AG04449 (cell line): ENCODE measurements around the gene PARD3B.

Experiments
- CTCF ChIA-PET: fragments of 350-600 bp; formaldehyde crosslinking; extraction: SDS; loops from one replicate; lab custom pipeline; 2021; ENCODE audit warnings: antibody characterized with exemption; lab: Yijun Ruan, JAX
- POLR2A ChIA-PET: fragments of 400-600, 350-600 bp; formaldehyde crosslinking; extraction: SDS; loops from one replicate; lab custom pipeline; 2020; ENCODE audit warnings: antibody characterized with exemption, inconsistent platforms; lab: Yijun Ruan, JAX
- DNase-seq: peaks from one replicate; pipeline ENCODE4 v3.0.0-alpha.2; 2010; ENCODE audit warnings: low read depth, low spot score
- H3K4me3 ChIP-seq: 2 replicates; pipeline ENCODE4 v1.5.1; 2011; ENCODE audit warnings: low read depth, mild to moderate bottlenecking, control low read depth, low read length
- TF ChIP-seq, protein P1 (sequence below): IDR thresholded peaks from one replicate; pipeline ENCODE4 v1.5.1; 2011; ENCODE audit warnings: mild to moderate bottlenecking, moderate library complexity, low read length, control low read depth, inconsistent platforms; ENCODE audit not compliant: insufficient read depth; ENCODE audit errors: missing control alignments

PARD3B gene

DNA sequence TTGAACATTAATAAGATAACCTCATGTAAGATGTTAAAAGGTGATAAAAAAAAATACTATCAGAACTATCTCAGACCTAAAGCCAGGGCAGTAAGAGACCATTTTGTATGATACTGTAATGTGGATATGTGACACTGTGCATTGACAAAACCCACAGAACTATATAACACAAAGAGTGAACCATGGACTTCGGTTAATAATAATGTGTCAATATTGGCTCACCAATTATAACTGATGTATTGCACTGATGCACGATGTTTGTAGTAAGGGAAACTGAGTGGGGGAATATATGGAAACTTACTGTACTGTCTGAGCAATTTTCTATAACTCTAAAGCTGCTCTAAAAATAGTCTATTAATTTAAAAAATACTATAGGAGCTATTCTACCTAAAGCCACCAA lies 40.7 kb upstream of the PARD3B start:
- TF ChIP-seq, protein P1, sequence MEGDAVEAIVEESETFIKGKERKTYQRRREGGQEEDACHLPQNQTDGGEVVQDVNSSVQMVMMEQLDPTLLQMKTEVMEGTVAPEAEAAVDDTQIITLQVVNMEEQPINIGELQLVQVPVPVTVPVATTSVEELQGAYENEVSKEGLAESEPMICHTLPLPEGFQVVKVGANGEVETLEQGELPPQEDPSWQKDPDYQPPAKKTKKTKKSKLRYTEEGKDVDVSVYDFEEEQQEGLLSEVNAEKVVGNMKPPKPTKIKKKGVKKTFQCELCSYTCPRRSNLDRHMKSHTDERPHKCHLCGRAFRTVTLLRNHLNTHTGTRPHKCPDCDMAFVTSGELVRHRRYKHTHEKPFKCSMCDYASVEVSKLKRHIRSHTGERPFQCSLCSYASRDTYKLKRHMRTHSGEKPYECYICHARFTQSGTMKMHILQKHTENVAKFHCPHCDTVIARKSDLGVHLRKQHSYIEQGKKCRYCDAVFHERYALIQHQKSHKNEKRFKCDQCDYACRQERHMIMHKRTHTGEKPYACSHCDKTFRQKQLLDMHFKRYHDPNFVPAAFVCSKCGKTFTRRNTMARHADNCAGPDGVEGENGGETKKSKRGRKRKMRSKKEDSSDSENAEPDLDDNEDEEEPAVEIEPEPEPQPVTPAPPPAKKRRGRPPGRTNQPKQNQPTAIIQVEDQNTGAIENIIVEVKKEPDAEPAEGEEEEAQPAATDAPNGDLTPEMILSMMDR, result no peak
- POLR2A ChIA-PET, result no interaction called here
- DNase-seq, result no peak
- CTCF ChIA-PET, result no interaction called here
- H3K4me3 ChIP-seq, result no peak overlapping the region

DNA sequence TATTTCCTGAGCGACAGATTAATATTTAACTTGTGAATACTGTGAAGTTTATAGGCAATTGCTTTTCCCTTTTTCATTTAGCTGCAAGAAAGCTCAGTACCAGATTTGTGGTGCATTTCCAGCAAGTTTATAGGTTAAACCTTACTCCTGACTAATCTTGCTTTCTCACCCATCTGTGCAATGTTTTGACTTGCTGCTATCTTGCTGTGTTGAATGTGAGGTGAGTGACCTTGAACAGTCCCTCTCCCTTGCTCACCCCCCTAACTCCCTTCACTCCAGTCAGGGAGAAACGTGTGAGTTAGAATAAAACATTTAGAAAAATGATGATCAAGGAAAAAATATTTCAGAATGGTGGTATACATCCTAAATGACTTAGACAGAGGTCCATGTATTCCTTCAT lies 39.8 kb upstream of the PARD3B start:
- ChIA-PET CTCF (no interaction called here), POLR2A (interaction anchor here (0.8 kb wide), 1 partner anchor 1174 kb away, joined by 3 read pairs; no protein-coding TSS in a partner anchor)
- no peak overlapping the region for H3K4me3 ChIP-seq
- TF ChIP-seq, protein P1, result no peak
- no peak for DNase-seq

DNA sequence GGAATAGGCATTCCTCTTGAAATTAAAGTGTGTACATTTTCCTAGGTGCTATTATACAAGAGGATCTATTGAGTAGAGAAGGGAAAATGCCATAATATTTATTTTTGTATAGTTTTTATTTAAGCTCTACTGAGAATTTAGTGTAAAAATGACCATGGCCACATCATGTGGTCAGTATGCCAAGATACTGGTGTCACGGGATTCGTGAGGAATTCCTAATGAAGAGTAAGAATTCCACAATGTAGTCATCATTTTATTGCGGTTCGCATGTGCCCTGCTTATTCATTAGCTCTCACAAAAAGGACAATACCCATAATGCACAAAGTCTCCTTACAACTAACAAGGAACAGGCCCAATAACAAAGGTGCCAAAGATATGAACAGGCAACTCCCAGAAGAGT lies 39.3 kb upstream of the PARD3B start:
- CTCF ChIA-PET, result no interaction called here
- POLR2A ChIA-PET, result interaction anchor here (0.8 kb wide), 1 partner anchor 1173 kb away, joined by 3 read pairs; no protein-coding TSS in a partner anchor
- H3K4me3 ChIP-seq, result no peak overlapping the region
- TF ChIP-seq, protein P1, result no peak
- no peak for DNase-seq

DNA sequence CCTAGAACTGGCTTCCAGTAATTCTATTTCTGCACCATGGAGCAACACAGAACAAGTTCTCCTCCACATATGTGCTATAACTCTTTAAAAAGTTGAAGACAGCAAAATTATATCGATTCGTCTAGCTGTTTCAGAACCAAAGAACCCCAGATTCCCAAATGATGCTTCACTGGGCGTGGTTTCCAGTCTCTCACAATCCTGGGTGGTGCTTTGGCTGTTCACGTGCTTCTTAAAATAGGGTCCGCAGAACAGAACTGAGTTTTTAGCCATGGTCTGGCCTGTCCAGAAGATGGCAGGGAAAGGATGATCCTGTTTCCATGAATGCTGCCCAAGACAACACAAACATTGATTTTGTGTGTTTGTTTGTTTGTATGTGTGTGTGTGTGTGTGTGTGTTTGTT lies 37.6 kb upstream of the PARD3B start:
- no peak for DNase-seq
- POLR2A ChIA-PET, result no interaction called here
- no peak overlapping the region for H3K4me3 ChIP-seq
- CTCF ChIA-PET, result no interaction called here
- TF ChIP-seq, protein P1, result no peak

DNA sequence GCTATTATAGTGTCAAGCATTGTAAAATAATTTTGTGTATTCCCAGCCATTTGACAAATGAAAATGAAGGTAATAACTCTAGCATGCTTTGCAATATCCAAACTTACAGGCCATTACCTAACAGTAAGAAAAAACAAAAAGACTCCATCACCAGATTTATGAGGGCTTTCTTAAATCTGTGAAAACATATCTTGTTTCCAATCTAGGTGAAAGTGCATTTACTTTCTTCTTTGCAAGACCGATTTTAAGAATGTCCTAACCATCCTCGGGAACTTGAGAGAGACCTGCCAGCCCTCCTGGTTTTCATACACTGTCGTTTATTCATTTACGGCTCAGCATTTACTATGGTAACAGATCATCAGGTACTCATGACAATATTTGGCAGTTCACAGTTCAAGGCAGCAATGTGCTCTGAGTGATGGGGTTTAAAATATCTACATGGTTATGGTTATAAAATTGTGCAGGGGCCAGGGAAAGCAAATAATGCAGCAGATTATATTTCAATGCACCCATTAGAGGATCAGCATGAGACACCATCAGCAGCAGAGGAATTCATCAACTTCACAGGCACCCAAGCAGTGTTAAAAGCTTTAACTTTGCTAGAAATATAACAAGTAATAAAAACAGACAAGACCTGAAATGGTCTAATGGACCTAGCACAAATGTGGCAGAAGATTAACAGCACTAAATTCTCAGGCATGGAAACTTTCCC lies 34.4 kb upstream of the PARD3B start:
- ChIA-PET POLR2A (no interaction called here), CTCF (no interaction called here)
- no peak overlapping the region for H3K4me3 ChIP-seq
- TF ChIP-seq, protein P1, result no peak
- no peak for DNase-seq

DNA sequence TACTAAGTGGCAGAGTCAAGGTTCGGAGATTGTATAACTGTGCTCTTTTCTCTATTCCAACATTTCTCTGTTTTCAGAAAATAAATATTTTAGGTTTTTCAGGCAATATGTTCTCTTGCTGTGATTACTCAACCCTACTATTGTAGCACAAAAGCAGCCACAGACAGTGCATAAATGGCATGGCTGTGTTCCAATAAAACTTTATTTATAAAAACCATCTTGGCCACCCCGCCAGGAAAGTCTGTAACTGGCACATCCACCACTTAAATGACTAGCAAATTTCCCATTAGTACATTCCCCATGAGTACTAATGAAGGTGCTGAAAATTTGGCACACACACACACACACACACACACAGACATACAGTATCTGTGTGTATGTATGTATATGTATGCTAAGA lies 30.8 kb upstream of the PARD3B start:
- H3K4me3 ChIP-seq, result no peak overlapping the region
- no peak for DNase-seq
- ChIA-PET POLR2A (no interaction called here), CTCF (no interaction called here)
- TF ChIP-seq, protein P1, result no peak
